ENCODE data around the gene SFXN4. TPM values are rescaled to one million over a fixed set of nuclear protein-coding genes. Genes with fewer than 3 reads are reported as not detected.

The SFXN4 gene
- total and polyA plus RNA-seq, 9 of the 15 experiments (the other 6 are each of a cell fraction or from before 2014, with no cell fraction given): 40.1 to 97.8 (median 54.5) TPM

DNA sequence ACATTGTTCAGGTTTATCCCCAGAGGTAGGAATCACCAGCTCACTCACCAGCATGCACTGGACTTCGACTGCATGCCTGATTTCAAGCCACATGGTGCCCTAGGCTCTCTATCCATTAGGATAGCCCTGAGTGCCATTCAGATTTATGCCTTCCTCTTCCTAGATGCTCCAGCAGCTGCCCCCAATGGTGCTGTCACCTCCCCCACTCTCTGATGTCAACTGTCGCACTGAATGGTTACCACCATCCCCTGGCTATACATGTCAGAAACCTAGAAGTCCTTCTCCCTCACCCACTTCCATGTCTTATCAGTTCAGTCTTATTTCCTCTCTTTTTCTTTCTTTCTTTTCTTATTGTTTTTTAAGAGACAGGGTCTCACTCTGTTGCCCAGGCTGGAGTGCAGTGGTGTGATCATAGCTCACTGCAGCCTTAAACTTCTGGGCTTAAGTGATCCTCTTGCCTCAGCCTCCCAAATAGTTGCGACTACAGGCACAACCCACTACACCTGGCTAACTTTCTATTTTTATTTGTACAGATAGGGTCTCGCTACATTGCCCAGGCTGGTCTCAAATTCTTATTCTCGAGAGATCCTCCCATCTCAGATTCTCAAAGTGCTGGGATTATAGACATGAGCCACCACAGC, 2.9 kb downstream of the SFXN4 start:
- 58% methylated on average over 5 of the region's 5 CpGs for WGBS (ENCODE audit: insufficient coverage, low coverage, missing lambda C conversion rate)
- H3K4me2 ChIP-seq (ENCODE audit: insufficient read depth, low read length): peak overlapping the region; percentile 71
- H3K36me3 ChIP-seq (ENCODE audit: control insufficient read depth, insufficient read depth, low read length): peaks cover 54% of the 10 kb centered on the region
- peak overlapping the region; percentile 66; the same call in 2 of the 3 replicates for H3K27ac ChIP-seq (ENCODE audit: extremely low read depth, low read depth, low read length)
- H3K9me3 ChIP-seq (replicated peaks; ENCODE audit: control insufficient read depth, insufficient read depth, low read depth, low read length): no peaks in the 10 kb centered on the region
- DNase-seq (ENCODE audit: extremely low read depth in 1 of 4, low spot score in 3 of 4): peak in 1 of 4 experiments; percentile 29
- POLR2A ChIA-PET: interaction anchor here (1.1 to 1.5 kb wide), 3 partner anchors 10 to 130 kb away, joined by 3 to 6 read pairs (median 3); no protein-coding TSS in a partner anchor
- H3K9me1 ChIP-seq (ENCODE audit: control insufficient read depth, insufficient read depth, low read length): no peaks in the 10 kb centered on the region
- peaks cover 30 to 44% of the 10 kb centered on the region in 2 experiments for H3K4me1 ChIP-seq (replicated peaks in 1 of 2; ENCODE audit: control insufficient read depth in 2 of 2, insufficient read depth in 2 of 2, low read length in 2 of 2)
- H2AFZ ChIP-seq (ENCODE audit: low read depth, low read length): no peak overlapping the region
- no peaks in the 10 kb centered on the region for H4K20me1 ChIP-seq (replicated peaks; ENCODE audit: control insufficient read depth, insufficient read depth, low read length)
- H3K9ac ChIP-seq (ENCODE audit: insufficient read depth in 1 of 2, low read depth in 2 of 2, low read length in 2 of 2): peak overlapping the region; percentile 46 to 50; a peak in 2 of 4 replicates
- intact Hi-C loops (cut with micrococcal nuclease): no loop called here
- no peak overlapping the region for H3K4me3 ChIP-seq
- peak; percentile 32 for FAIRE-seq
- peaks cover 46% of the 10 kb centered on the region for H3K79me2 ChIP-seq (ENCODE audit: control insufficient read depth, insufficient read depth, low read length)
- no peaks in the 10 kb centered on the region for H3K27me3 ChIP-seq (ENCODE audit: control insufficient read depth in 2 of 2, insufficient read depth in 2 of 2, low read length in 2 of 2)
- BruUV-seq (replicated peaks): no TSS peak
- ATAC-seq: no peak
- CTCF ChIA-PET (ENCODE audit: low intra/inter-chr PET ratio): no interaction called here
- in situ Hi-C loops (cut with MboI): no loop called here
- TF ChIP-seq, protein P1, sequence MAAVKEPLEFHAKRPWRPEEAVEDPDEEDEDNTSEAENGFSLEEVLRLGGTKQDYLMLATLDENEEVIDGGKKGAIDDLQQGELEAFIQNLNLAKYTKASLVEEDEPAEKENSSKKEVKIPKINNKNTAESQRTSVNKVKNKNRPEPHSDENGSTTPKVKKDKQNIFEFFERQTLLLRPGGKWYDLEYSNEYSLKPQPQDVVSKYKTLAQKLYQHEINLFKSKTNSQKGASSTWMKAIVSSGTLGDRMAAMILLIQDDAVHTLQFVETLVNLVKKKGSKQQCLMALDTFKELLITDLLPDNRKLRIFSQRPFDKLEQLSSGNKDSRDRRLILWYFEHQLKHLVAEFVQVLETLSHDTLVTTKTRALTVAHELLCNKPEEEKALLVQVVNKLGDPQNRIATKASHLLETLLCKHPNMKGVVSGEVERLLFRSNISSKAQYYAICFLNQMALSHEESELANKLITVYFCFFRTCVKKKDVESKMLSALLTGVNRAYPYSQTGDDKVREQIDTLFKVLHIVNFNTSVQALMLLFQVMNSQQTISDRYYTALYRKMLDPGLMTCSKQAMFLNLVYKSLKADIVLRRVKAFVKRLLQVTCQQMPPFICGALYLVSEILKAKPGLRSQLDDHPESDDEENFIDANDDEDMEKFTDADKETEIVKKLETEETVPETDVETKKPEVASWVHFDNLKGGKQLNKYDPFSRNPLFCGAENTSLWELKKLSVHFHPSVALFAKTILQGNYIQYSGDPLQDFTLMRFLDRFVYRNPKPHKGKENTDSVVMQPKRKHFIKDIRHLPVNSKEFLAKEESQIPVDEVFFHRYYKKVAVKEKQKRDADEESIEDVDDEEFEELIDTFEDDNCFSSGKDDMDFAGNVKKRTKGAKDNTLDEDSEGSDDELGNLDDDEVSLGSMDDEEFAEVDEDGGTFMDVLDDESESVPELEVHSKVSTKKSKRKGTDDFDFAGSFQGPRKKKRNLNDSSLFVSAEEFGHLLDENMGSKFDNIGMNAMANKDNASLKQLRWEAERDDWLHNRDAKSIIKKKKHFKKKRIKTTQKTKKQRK (IDR thresholded peaks at IDR 0.05; ENCODE audit: borderline replicate concordance, low read depth, low read length): no peak
- TF ChIP-seq ZNF57 (CRISPR knock-in tag; IDR thresholded peaks at IDR 0.05) (no peak), CEBPB (tag; IDR thresholded peaks at IDR 0.05) (no peak), RREB1 (CRISPR knock-in tag; IDR thresholded peaks at IDR 0.05) (no peak), TCF15 (CRISPR knock-in tag; IDR thresholded peaks at IDR 0.05) (no peak), BACH1 (tag; IDR thresholded peaks at IDR 0.05) (no peak), ZFP30 (CRISPR knock-in tag; IDR thresholded peaks at IDR 0.05; ENCODE audit: borderline replicate concordance) (no peak), ZNF830 (CRISPR knock-in tag; IDR thresholded peaks at IDR 0.05) (no peak)
